CD4-positive, alpha-beta T cell treated with Interleukin-10 for 1 hour (primary cell): ENCODE data around the gene KIF1A.
"Not testable (repeated sequence)": the region's sequence is repeated elsewhere in the genome, so short reads cannot be mapped to it uniquely, and the experiment has no call there.

Source experiments
- DNase-seq: peaks from one replicate; pipeline ENCODE4 v3.0.0-alpha.2; 2020

The KIF1A gene

DNA sequence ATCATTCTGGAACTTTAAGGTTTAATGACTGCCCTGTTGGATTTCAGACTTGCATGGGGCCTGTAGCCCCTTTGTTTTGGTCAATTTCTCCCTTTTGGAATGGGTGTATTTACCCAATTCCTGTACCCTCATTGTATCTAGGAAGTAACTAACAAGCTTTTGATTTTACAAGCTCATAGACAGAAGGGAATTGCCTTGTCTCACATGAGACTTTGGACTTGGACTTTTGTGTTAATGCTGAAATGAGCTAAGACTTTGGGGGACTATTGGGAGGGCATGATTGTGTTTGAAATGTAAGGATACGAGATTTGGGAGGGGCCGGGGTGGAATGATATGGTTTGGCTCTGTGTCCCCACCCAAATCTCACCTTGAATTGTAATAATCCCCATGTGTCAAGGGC lies 26.3 kb upstream of the KIF1A start:
- not testable (repeated sequence) for DNase-seq

DNA sequence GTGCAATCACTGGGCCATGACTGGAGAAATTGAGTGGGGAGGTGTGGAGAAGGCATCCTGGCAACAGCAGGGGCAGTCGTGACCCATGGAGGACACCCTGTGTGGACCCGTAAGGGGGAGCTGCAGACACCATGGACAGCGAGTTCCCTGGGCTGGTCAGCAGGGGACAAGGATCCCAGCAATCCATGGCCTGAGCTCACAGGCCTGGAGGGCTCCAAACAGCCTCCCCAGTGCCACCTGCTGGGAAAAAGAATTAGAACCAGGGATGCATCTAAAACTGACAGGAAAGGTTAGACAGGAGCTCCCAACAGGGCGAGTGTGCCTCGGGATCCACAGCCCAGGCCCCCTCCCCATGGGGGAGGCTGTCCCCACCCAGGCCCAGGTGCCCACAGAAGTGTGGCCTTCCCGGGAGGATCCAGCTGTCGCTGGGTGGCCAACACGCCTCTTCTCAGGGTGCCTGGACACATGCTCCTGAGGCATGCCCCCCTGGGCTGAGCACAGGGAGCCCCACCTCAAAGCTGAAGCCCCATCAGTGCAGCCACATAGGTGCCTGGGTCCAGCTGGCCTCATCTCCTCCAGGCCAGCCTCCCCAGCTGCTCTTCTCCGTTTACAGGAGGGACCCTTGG lies 20.5 kb upstream of the KIF1A start:
- peak; percentile 21 for DNase-seq

DNA sequence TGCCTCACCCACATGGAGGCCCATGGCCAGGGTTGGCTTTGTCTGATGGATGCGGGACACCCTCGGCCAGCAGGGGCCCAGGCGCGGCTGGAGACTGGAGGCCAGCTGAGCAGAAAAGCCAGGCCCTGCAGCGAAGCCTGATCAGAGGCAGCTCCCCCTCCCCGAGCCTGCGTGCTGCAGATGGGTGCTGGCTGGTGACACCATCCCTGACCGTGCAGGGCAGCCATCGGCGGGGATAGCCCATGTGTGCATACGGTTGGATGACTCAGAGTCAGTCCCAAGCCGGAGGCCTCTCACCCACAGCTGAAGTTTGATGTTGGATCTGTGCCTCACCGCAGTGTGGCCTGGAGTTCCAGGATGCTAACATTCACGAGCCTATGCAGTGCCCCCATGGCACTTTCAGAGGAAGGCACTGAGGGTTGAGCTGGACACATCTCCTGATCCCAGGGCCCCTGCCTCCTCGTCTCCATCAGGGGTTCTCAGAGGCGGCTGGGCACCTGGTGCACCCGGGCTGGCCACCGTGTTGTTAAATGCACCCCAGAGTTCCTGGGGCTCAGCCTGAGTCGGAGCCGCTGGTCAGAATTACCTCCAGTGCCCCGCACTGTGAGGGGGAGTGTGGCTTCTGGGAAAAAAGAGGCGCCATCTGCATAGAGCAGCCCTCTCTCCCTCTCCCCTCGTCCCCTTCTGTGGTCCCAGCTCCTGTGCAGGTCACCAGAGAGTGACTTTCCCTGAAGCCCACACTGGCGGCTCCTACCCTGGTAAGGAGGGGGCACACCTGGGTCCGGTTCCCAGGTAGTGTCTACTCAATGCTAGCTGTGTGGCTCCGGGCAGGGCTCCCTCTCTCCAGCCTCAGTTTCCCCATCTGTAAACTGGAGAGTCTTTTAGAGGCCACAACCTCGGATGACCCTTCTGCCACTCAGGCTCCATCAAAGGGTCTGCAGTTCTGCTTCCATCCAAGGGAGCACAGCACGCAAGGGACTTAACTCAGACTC lies 19.4 kb upstream of the KIF1A start:
- DNase-seq: no peak

DNA sequence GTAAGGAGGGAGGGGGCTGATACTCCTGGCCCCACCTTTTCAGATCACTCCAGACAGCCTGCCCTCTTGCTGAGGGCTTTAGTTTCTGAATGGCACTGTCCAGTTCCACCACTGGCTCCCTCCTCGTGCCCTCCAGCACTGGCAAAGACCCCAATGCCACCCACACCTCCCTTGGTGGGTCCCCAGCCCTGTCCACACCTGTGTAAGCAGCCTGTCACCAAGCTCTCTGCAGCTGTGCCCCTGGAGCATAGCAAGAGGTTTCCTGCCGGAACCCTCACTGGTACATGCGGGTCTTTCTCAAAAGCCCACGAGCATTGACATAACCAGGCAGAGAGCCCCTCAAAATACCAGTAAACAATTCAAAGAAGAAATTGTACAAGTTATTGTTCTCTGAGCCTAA lies 17.6 kb upstream of the KIF1A start:
- DNase-seq: no peak

DNA sequence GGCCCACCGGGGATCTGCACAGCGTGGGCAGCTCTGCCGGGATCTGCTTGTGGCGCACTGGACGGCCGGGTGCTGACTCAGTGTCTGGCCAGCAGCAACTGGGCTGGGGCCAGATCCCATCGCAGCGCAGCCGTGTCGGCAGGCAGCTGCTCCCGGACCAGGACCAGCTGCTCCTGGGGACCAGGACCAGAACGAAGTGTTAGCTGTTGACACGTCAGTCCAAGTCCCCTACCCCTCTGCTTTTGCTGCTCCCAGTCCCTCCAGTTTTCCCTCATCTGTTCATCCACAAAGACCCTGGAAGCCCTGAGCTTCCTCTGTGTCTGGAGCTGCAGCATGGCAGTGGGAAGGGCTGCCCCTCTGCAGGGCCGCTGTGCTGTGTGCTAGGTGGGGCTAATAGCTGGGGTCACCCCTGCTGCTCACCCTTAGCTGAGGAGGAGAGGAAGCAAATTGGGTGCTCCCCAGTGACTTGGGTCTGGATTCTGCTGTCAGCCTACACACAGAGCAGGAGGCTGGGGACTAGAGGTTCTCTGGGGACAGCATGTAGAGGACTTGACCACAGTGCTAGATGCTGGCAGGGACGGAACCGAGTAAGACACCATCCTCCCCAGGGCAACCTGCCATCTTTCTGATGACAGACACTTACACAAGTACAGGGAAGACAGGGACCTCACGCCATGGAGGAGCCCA lies 16.9 kb upstream of the KIF1A start:
- DNase-seq: no peak

DNA sequence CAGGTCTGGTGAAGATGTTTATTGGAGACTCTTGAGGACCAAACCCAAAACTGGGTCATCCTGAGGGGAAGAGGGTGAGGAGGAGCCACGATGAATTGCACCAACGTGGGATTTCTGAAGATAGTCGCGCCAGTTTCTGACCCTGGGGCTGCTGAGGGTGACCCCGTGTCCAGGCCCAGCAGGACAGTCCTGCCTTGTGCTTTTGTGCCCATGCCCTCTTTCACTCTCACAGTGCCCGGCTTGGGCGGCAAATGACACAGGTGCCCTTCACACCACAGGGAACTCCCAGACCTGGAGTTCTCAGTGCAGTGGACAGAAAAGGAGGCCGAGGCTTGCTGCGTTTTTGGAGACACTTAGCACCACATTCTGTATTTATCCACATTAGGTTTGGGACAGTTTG lies 15.5 kb upstream of the KIF1A start:
- DNase-seq: no peak

DNA sequence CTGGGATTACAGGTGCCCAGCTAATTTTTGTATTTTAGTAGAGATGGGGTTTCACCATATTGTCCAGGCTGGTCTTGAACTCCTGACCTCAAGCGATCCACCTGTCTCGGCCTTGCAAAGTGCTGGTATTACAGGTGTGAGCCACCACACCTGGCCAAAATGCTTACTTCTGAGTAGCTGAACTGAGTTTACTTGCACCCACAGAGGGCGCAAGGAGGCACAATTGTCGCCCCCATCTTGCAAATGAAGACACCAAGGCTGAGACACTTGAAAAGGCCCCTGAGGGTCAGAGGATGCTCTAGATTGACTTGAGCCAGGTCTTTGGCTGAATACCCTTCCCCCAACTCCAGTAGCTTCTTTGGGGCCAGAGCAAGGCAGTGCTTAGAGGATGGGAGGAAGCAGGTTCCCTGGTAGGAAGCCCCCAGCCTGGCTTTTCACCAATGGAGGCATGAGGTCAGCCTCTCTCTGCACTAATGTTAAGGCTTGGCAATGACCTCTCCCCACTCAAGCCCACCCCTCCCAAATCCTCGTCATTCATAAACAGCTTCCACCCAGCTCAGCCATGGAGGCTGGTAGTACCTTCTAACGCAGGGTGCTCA lies 14.5 kb upstream of the KIF1A start:
- no peak for DNase-seq

DNA sequence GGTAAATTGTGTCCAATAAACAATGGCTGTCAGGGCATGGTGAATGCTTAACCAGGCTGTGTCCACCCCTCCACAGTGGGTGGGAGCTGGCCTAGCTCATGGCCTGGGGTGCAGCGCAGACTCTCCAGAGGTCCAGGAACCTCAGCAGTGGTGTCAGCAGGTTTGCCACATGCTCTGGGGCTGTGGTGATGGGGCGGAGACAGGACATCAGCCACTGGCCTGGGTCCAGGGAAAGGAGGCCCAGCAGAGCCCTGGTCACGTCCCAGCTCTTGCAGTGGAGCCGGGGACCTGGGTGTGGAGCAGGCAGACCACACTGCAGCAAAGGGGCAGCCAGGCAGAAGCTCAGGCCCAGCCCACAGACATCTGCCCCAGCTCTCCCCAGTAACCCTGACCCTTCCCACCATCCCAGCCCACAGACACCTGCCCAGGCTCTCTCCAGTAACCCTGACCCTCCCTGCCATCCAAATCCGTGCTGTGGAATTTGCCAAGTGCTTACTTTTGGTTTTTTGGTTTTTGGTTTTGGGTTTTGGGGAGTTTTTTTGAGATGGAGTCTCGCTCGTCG lies 13.8 kb upstream of the KIF1A start:
- DNase-seq: no peak

DNA sequence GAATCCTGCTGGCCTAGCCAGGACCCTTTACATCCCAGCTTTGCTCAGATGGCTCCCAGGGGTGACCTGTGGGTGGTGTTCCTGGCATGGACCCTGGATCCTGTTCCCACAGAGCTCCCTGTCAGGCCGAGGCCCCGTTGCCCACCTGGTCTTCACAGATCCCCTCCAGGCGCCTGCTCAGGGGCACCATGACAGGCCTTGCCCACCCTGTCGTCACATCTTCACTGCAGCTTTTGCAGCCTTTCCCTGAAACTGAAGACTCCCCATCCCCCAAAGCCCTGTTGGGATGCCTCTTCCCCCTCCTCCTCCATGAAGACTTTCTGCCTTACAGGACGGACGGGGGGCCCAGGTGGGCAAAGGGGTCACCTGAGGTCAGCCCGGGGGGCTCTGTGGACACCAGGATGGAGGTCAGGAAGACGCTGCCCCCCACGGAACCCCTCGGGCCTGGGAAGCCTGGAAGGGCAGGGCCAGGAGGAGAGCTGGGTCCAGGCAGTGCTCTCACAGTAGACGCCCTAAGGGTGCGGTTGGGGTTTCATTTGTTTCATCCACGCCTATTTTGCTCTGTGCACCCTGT lies 13.0 kb upstream of the KIF1A start:
- no peak for DNase-seq

DNA sequence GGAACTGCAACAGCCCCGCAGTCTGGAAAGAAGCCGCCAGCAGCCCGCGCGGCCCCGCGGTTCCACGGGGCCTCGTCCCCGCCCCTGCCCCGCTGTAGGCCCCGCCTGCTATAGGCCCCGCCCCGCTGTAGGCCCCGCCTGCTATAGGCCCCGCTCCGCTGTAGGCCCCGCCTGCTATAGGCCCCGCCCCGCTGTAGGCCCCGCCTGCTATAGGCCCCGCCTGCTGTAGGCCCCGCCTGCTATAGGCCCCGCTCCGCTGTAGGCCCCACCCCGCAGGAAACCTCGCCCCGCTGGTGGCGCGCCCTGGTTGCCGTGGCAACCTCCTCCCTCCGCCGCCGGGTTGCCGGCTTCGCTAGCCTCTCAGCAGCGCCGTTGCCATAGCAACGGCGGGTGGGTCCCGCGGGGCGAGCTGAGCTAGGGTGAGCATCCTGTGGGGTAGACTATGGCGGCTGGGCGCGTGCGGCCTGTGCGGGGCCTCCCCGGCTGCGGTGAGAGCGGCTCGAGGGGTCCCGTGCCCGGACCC lies 12.2 kb upstream of the KIF1A start:
- DNase-seq: peak; percentile 99

DNA sequence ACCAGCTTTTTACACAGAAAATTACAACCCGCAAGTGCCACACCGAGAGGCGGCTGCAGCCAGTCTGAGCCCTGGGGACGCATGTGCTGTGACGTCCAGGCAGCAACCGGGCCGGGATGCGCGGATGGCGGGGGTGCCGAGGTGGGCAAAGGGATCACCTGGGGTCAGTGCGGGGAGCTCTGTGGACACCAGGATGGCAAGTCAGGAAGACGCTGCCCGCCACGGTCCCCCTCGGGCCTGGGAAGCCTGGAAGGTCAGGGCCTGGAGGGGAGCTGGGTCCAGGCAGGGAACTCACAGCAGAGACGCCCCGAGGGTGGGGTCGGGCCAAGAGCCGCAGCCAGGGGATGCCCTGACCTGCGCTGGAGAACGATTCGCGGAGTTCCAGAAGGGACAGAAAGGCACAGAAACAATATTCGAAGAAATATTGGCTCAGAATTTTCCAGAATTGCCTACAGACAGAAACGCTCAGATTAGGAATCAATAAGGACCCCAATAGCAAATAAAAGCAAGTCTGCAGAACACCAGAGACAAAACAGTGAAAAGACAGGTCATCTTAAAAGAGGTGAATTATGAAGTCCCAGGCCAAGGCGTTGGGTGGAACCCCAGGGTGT lies 11.7 kb upstream of the KIF1A start:
- no peak for DNase-seq

DNA sequence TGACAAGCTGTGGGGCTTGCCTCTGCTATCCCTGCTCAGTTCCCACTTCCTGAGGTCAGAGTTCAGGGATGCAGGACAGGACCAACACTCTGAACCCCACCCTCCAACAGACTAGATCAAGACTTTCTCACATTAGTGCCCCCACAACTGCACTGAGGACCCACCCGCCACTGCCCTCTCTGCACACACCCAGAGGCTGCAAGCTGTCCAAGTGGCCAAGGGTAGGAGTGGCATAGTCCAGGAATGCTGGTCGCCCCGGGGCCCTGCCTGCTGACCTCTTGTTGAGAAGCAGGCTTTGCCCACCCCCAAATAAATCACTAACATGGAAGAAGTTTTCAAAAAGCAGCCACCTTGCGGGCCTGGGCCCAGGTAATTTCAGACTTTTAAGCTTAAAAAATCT lies 5.5 kb upstream of the KIF1A start:
- DNase-seq: no peak

DNA sequence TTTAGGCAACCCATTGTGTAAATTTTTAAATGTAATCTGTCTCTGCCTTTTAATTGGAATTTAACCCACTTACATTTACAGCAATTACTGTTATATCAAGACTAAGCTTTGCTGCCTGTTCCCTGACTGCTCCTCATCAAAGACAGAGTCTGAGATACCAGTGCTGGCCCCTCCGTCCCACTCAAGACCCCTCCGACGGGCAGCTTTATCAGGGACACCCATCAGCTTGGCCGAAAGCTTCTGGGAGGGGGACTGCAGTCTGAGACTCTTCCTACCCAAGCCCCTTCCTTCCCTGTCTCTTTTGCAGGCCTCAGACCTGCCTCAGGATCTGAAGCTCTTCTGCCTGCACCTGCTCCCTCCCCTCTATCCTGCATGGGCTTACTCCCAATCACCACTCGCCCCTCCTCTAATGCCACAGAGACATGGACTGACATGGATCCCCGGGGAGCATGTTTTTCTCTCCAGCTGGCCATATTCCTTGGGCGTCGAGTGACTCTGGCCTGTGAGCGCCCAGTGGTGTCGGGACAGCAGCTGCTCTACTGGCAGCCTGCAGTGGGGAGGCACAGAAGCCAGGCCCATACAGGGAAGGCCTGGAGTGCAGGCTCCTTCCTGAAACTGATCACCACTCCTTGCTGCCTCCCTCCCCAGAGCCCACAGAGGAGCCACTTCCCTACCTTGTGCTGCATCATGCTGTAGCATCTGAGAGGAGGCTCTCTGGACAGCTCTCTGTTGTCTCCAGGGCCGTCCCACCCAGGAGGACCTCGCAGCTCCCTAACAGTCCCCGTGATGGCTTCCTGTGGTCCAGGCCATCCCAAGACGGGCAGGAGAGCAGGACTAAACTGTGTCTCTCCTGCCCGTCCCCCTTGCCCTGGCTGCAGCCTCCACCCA lies 3.7 kb upstream of the KIF1A start:
- no peak for DNase-seq

DNA sequence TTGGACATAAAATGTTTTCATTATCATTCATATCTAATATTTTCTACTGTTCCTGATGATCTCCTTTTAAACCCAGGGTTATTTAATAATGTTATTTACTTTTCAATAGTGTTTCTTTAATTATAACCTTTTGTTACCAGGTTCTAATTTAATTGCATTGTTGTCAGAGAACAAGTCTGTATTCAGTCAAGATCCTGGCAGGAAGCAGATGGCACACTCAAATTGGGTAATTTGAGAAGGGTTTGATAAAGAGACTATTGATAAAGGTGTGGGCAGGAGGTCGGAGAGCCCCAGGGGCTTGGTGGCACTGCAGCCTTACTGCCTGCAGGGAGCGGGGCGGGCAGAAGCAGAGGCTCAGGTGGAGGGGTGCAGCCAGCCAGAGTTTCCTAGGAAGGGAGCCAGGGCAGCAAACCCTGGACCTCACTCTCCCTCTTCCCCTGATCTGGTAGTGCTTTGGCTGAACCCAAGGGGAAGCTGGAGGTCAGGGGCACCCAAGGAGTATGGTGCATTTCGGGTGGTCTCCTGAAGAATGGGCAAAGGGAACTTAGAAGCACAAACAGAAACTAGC lies 2.3 kb upstream of the KIF1A start:
- no peak for DNase-seq

DNA sequence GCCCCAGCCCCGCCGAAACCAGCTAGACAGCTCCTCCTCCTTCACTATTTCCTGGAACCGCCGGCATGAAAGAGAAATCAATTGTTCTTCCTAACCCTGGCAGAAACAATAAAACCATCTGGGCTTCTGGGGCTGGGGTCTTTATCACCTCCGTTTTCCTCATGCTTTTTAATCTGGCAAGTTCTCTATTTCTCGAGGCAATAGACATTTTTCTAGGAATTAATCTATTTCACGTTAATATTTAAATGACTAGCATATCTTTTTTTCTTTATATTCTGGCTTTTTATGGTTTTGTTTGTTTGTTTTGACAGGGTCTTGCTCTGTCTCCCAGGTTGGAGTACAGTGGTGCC lies 1.4 kb upstream of the KIF1A start:
- no peak for DNase-seq

DNA sequence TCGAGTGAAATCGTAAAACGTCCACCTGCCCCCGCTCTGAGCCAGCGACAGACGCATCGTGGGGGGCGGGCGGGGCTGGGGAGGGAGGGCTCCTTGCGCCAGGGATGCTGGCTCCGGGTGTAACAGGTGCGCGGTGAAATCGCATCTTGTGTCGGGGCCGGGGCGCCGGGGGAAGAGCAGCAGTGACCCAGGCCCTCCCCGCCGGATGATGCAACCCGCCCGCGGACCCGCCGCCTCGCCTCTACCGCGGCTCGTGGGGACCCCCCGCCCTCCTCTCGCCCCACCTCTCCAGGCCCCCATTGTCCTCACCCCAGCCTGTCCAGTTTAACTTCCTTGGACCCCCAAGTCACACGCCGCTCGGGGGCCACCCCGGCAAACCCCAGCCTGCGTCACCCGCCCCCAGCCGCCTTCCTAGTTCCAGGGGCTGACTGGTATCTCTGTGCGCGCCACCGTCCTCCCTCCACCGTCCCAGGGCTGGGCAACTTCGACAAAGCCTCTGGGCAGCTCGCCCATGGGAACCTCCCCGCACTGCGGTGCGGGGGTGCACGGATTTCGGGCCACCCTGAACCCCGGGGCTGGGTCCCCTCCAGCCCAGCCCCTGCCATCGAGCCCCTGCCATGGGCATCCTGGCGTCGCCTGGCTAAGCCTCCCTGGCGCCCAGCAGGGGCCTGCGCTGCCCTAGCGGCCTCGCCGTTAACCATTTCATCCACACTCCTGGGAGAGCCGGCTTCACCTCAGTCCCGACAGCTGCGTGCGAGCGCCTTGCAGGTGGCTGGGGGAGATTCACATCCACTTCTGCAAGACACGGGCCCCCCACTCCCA lies 799 bp upstream of the KIF1A start:
- DNase-seq: no peak

DNA sequence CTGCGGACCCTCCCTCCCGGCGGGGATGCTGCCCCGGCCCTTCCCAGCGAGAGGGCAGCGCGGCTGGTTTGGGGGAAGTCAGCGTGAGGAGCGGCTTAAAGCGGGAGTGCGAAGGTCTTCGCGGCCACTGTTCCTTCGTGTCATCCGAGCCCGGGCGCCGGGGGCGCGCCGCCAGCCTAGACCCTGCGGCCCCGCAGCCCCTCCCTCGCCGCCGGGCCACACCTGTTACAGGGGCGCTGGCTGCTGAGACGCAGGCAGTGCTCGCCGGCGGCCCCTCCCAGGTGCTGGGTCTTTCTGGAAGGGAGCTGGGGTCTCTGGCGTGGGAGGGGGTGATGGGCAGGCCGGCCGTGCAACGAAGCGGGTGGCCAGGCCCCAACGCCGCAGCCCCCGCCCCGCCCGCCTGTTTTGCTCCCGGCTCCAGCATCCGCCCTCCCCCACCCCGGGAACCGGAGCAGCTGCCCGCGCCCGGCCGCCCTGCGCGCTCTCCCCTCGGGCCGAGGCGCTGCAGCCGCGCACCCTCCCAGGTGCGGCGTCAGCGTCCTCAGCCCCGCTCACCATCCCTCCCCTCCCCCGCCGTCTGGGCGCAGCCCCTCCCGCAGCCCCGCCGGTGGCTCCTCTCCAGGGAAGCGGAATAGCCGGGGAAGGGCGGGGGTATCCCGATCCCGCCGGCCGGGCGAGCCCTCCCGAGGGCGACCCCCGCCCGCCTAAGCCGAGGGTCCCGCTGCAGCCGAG lies 727 bp downstream of the KIF1A start:
- DNase-seq: no peak

DNA sequence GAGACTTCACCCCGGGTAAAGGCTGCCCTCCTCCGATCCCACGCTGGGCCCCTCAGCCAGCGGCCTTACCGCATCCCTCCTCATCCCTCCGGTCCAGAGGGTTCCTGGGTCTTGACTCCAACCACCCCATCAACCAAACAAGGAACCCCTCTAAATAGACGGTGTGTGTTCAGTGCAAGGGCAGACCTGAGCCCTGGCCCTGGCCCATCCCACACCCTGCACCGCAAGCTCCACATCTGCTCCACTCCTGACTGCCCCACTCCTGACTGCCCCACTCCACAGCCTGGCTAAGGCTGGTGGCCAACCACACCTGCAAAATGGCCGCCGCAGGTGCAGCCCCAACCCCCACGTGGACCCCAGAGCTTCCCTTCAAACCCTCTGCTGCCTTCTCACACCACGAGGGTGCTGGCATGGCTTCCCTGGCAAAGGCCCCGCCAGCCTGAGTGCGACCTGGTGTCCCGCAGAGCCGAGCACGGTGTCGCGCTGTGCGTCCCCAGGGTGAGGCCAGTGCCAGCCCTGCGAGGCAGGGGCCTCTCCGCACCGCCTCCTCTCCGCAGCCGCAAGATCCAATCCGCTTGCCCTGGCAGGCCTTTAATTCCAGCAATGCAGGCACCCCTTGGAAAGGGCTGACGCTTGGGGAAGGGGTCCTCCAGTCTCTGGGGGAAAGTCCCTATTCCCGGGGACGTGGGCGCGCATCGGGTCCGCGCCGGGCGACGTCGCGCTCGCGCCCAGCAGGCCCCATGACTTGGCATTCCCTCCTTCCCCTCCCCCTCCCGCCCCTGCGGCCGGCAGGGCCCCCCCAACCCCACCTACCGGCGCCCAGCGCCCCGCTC lies 1.5 kb downstream of the KIF1A start:
- no peak for DNase-seq
